Osteoblast (primary cell): ENCODE measurements around the gene ANO7. TPM values are rescaled to one million over a fixed set of nuclear protein-coding genes. Genes with fewer than 3 reads are reported as not detected.

Experiments
- DNase-seq: peaks from one replicate; pipeline ENCODE4 v3.0.0; 2011; ENCODE audit warnings: low spot score, mixed read lengths; ENCODE audit not compliant: insufficient read length; ENCODE audit errors: missing footprints
- H2AFZ ChIP-seq: 2 replicates; pipeline ENCODE4 v1.6.0; 2011; ENCODE audit warnings: mild to moderate bottlenecking, low read length
- H3K27ac ChIP-seq: 2 replicates; pipeline ENCODE4 v1.5.1; 2011; ENCODE audit warnings: mild to moderate bottlenecking, low read depth, low read length, moderate library complexity
- H3K27me3 ChIP-seq: 2 replicates; pipeline ENCODE4 v1.6.0; 2012; ENCODE audit warnings: mild to moderate bottlenecking, control low read depth, inconsistent platforms, low read length, moderate library complexity; ENCODE audit not compliant: insufficient read depth
- H3K36me3 ChIP-seq: 2 replicates; pipeline ENCODE4 v1.5.1; 2011; ENCODE audit warnings: mild to moderate bottlenecking, low read length, control low read depth, moderate library complexity; ENCODE audit not compliant: insufficient read depth
- H3K4me1 ChIP-seq: 2 replicates; pipeline ENCODE4 v1.5.1; 2011; ENCODE audit warnings: mild to moderate bottlenecking, low read length, control low read depth, moderate library complexity; ENCODE audit not compliant: insufficient read depth
- H3K4me2 ChIP-seq: 2 replicates; pipeline ENCODE4 v1.6.0; 2011; ENCODE audit warnings: mild to moderate bottlenecking, low read length; ENCODE audit not compliant: insufficient read depth
- H3K4me3 ChIP-seq: fragments of 200-600 bp; sonication (generic); 3 replicates; pipeline ENCODE4 v1.5.1; 2012; ENCODE audit warnings: mild to moderate bottlenecking, low read length, inconsistent platforms; ENCODE audit not compliant: insufficient read depth
- H3K79me2 ChIP-seq: 2 replicates; pipeline ENCODE4 v1.6.0; 2012; ENCODE audit warnings: mild to moderate bottlenecking, low read length, control low read depth, inconsistent platforms; ENCODE audit not compliant: insufficient read depth
- H3K9me3 ChIP-seq: 2 replicates; pipeline ENCODE4 v1.5.1; 2011; ENCODE audit warnings: low read depth, low read length, control low read depth
- H4K20me1 ChIP-seq: 2 replicates; pipeline ENCODE4 v1.6.0; 2012; ENCODE audit warnings: mild to moderate bottlenecking, low read length, control low read depth; ENCODE audit not compliant: insufficient read depth
- total RNA-seq: library from RNA; depleted of rRNA; stranded (reverse); fragments of >200 nt; gene quantifications from 2 replicates; pipeline ENCODE4 v1.2.3, GENCODE V29; 2012
- TF ChIP-seq, protein P1 (sequence below): IDR thresholded peaks from 2 replicates; pipeline ENCODE4 v1.5.1; 2011; ENCODE audit warnings: mild to moderate bottlenecking, low read depth, low read length, moderate library complexity; ENCODE audit errors: extremely low read depth

ANO7 gene
- total RNA-seq, 1 donor, result 1.8 TPM

DNA sequence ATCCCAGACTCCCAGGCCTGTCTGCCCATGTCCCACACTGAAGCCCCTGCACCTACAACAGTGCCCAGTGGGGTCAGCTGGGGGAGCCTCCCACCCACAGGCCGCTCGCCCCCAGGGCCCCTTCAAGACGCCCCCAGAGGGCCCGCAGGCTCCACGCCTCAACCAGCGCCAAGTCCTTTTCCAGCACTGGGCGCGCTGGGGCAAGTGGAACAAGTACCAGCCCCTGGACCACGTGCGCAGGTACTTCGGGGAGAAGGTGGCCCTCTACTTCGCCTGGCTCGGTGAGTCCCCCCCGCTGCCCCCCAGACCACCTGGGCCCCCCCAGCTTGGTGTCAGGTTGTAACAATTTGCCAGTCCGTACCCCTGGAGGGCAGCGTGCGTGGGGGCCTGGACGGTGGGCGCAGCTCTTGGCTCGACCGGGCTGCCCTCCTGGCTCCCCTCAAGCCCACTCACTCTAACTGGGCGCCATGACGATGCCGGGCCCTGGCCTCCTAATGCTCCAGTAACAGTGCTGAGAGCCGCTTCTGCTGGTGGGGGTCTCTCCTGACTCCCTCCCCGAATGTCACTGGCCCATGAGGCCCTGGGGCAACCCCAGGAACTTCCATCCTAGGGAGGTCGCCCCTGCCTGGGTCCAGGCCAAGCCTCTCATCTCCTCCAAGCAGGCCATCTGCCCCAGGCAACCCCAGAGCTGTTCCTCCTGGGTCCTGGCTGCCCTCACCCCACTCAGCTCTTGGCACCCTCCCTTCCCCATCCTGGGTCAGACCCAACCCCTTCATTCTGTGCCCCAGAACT, 14.9 kb downstream of the ANO7 start:
- Histone ChIP-seq H3K4me3 (no peak overlapping the region), H3K79me2 (no peaks in the 10 kb centered on the region), H3K36me3 (no peaks in the 10 kb centered on the region), H2AFZ (no peak overlapping the region), H3K27me3 (no peaks in the 10 kb centered on the region), H3K4me1 (no peaks in the 10 kb centered on the region), H3K27ac (no peak overlapping the region), H4K20me1 (no peaks in the 10 kb centered on the region), H3K4me2 (no peak overlapping the region), H3K9me3 (no peaks in the 10 kb centered on the region)
- DNase-seq, result no peak
- TF ChIP-seq, protein P1, sequence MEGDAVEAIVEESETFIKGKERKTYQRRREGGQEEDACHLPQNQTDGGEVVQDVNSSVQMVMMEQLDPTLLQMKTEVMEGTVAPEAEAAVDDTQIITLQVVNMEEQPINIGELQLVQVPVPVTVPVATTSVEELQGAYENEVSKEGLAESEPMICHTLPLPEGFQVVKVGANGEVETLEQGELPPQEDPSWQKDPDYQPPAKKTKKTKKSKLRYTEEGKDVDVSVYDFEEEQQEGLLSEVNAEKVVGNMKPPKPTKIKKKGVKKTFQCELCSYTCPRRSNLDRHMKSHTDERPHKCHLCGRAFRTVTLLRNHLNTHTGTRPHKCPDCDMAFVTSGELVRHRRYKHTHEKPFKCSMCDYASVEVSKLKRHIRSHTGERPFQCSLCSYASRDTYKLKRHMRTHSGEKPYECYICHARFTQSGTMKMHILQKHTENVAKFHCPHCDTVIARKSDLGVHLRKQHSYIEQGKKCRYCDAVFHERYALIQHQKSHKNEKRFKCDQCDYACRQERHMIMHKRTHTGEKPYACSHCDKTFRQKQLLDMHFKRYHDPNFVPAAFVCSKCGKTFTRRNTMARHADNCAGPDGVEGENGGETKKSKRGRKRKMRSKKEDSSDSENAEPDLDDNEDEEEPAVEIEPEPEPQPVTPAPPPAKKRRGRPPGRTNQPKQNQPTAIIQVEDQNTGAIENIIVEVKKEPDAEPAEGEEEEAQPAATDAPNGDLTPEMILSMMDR, result no peak

DNA sequence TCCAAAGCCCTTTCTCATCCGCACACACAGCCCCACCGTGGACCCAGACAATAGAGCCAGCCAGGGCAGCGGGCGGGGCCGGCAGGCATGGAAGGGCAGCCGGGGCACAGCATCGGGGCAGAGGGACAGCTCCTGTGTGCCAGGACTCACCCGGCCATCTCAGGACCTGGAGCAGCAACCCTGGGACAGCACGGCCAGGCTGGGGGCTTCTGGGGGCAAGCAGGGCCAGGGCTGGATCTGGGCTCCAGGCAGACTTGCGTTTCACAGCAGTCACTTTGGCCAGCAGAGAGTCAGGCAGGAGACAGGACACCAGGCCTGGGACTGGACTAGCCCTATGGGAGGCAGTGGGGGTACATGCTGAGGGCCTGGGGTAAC, 15.5 kb downstream of the ANO7 start:
- H3K4me2 ChIP-seq, result no peak overlapping the region
- no peaks in the 10 kb centered on the region for H3K79me2 ChIP-seq
- DNase-seq, result no peak
- H3K4me3 ChIP-seq, result no peak overlapping the region
- no peaks in the 10 kb centered on the region for H3K27me3 ChIP-seq
- H3K9me3 ChIP-seq, result no peaks in the 10 kb centered on the region
- TF ChIP-seq, protein P1, result no peak
- no peaks in the 10 kb centered on the region for H4K20me1 ChIP-seq
- no peak overlapping the region for H2AFZ ChIP-seq
- no peak overlapping the region for H3K27ac ChIP-seq
- no peaks in the 10 kb centered on the region for H3K4me1 ChIP-seq
- H3K36me3 ChIP-seq, result no peaks in the 10 kb centered on the region

DNA sequence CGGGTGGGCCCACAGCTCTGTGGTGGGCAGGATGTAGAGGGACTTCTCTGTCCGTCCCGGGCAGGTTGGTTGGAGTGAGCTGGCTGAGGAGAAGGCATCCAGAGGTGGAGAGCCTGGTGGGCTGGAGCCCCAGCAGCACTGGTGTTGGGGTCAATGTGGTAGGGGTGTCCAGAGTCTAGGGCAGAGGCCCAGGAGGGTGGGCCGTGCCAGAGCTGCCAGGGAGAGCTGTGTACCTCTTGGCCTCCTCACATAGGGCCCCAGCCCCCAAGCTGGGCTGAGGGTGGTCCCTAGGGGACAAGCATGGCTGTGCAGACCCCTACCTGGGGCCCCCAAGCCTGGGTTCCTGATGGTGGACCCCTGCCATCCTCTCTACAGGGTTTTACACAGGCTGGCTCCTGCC, 16.0 kb downstream of the ANO7 start:
- Histone ChIP-seq H2AFZ (no peak overlapping the region), H3K4me1 (no peaks in the 10 kb centered on the region), H3K4me2 (no peak overlapping the region), H3K9me3 (no peaks in the 10 kb centered on the region), H3K36me3 (no peaks in the 10 kb centered on the region), H3K79me2 (no peaks in the 10 kb centered on the region), H3K27ac (no peak overlapping the region), H3K27me3 (no peaks in the 10 kb centered on the region), H3K4me3 (no peak overlapping the region), H4K20me1 (no peaks in the 10 kb centered on the region)
- TF ChIP-seq, protein P1, result no peak
- DNase-seq, result no peak

DNA sequence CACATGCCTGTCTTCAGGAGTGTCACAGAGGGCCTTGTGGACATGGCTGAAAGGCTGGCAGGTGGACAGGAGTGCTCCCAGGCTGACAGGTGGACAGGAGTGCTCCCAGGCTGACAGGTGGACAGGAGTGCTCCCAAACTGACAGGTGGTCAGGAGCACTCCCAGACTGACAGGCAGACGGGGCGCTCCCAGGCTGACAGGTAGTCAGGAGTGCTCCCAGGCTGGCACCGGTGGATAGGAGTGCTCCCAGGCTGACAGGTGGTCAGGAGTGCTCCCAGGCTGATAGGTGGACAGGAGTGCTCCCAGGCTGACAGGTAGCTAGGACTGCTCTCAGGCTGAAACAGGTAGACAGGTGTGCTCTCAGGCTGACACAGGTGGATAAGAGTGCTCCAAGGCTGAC, 16.6 kb downstream of the ANO7 start:
- Histone ChIP-seq H3K79me2 (no peaks in the 10 kb centered on the region), H3K4me2 (no peak overlapping the region), H4K20me1 (no peaks in the 10 kb centered on the region), H3K4me1 (no peaks in the 10 kb centered on the region), H2AFZ (no peak overlapping the region), H3K4me3 (no peak overlapping the region), H3K9me3 (no peaks in the 10 kb centered on the region), H3K27ac (no peak overlapping the region), H3K36me3 (no peaks in the 10 kb centered on the region), H3K27me3 (no peaks in the 10 kb centered on the region)
- DNase-seq, result no peak
- TF ChIP-seq, protein P1, result no peak
